Neural progenitor cell (in vitro differentiated cells): ENCODE data around the gene SPATA13. TPM values are rescaled to one million over a fixed set of nuclear protein-coding genes. Genes with fewer than 3 reads are reported as not detected.

Experiments
- DNase-seq: peaks from one replicate; pipeline ENCODE4 v3.0.0-alpha.2; 2016; ENCODE audit warnings: low spot score
- H2AFZ ChIP-seq: fragments of 200-600 bp; sonication (generic); replicated peaks from 2 replicates; pipeline ENCODE4 v1.6.1; 2016; ENCODE audit warnings: antibody characterized with exemption
- H3F3A ChIP-seq: fragments of 200-600 bp; sonication (generic); 2 replicates; pipeline ENCODE4 v1.6.1; 2016; ENCODE audit warnings: antibody characterized with exemption, low read depth
- H3K27ac ChIP-seq: fragments of 200-600 bp; sonication (generic); 2 replicates; pipeline ENCODE4 v1.5.1; 2016; ENCODE audit warnings: mild to moderate bottlenecking
- H3K27me3 ChIP-seq: fragments of 200-600 bp; sonication (generic); 2 replicates; pipeline ENCODE4 v1.6.1; 2016; ENCODE audit warnings: mild to moderate bottlenecking, moderate library complexity
- H3K36me3 ChIP-seq: fragments of 200-600 bp; sonication (generic); 2 replicates; pipeline ENCODE4 v1.5.1; 2016
- H3K4me1 ChIP-seq: fragments of 200-600 bp; sonication (generic); 2 replicates; pipeline ENCODE4 v1.6.1; 2016; ENCODE audit warnings: mixed run types
- H3K4me2 ChIP-seq: fragments of 200-600 bp; sonication (generic); 2 replicates; pipeline ENCODE4 v1.6.1; 2016
- H3K4me3 ChIP-seq: fragments of 200-600 bp; sonication (generic); 2 replicates; pipeline ENCODE4 v1.5.1; 2016
- H3K79me2 ChIP-seq: fragments of 200-600 bp; sonication (generic); 2 replicates; pipeline ENCODE4 v1.6.1; 2016; ENCODE audit warnings: low read depth
- H3K9ac ChIP-seq: fragments of 200-600 bp; sonication (generic); 2 replicates; pipeline ENCODE4 v1.6.1; 2016
- H3K9me3 ChIP-seq: fragments of 200-600 bp; sonication (generic); 2 replicates; pipeline ENCODE4 v1.5.1; 2016; ENCODE audit warnings: low read depth
- H4K20me1 ChIP-seq: fragments of 200-600 bp; sonication (generic); 2 replicates; pipeline ENCODE4 v1.6.1; 2016; ENCODE audit warnings: low read depth
- H3K27ac Mint-ChIP-seq: 3 replicates; pipeline ENCODE4 v1.8.0; 2021; ENCODE audit warnings: mixed read lengths
- H3K27me3 Mint-ChIP-seq: 2 replicates; pipeline ENCODE4 v1.8.0; 2022; ENCODE audit warnings: low read depth, mild to moderate bottlenecking, inconsistent platforms, moderate library complexity, mixed read lengths; ENCODE audit not compliant: insufficient read depth
- H3K36me3 Mint-ChIP-seq: 3 replicates; pipeline ENCODE4 v1.8.0; 2021; ENCODE audit warnings: mixed read lengths
- H3K4me1 Mint-ChIP-seq: 3 replicates; pipeline ENCODE4 v1.8.0; 2021; ENCODE audit warnings: mixed read lengths
- H3K4me3 Mint-ChIP-seq: 3 replicates; pipeline ENCODE4 v1.8.0; 2021; ENCODE audit warnings: mild to moderate bottlenecking, moderate library complexity, mixed read lengths
- H3K9me3 Mint-ChIP-seq: 3 replicates; pipeline ENCODE4 v1.8.0; 2020; ENCODE audit warnings: mixed read lengths
- EZH2 ChIP-seq: fragments of 200-600 bp; sonication (generic); IDR thresholded peaks from 2 replicates; pipeline ENCODE4 v1.6.1; 2017; ENCODE audit warnings: antibody characterized with exemption, mild to moderate bottlenecking, moderate library complexity
- EZH2phosphoT487 ChIP-seq: fragments of 200-600 bp; sonication (generic); IDR thresholded peaks from 2 replicates; pipeline ENCODE4 v1.6.1; 2017; ENCODE audit warnings: antibody characterized with exemption
- total RNA-seq: library from RNA; depleted of rRNA; stranded (reverse); fragments of >200 nt; gene quantifications from 2 replicates; pipeline ENCODE4 v1.2.3, GENCODE V29; 2015; ENCODE audit warnings: low replicate concordance
- TF ChIP-seq, protein P1 (sequence below): fragments of 200-600 bp; sonication (generic); IDR thresholded peaks from 2 replicates; pipeline ENCODE4 v1.5.1; 2017; ENCODE audit warnings: antibody characterized with exemption, mild to moderate bottlenecking

SPATA13 gene
- total RNA-seq, 1 donor from 2014 or later = 15.9 TPM

DNA sequence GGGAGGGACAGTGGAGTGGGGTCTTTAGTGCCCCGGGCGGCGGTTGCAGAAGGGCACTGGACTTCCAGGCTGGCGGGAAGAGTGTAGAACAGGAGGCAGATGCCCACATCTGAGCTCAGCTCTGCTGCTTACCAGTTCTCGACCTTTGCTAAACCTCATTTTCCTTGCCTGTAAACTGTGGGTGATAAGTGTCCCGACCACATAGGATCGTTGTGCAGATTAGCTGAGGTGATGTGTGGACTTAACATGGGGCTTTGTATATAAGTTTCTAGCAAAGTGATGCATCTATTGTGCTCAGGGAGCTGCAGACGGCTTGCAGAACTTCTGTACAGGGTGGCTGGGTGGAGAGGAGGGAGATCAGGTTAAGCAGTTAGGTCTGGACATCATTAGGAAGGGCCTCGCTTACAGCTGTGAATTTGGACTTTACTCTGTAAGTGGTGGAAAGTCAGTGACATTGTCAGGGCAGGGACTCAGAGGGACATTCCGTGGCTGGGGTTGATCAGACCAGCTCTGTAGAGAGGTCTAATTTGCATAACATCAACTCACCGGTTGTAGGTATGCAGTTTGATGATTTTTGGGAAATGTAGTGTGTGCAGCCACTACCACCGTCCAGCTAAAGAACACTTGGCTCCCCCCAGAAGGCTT lies 70.0 kb downstream of the SPATA13 start:
- Histone ChIP-seq H3K9ac (no peak overlapping the region), H3K4me3 (no peak overlapping the region), H3K79me2 (no peaks in the 10 kb centered on the region), H3K27ac (no peak overlapping the region), H4K20me1 (no peaks in the 10 kb centered on the region), H2AFZ (no peak overlapping the region), H3K4me2 (no peak overlapping the region), H3K36me3 (no peaks in the 10 kb centered on the region), H3K4me1 (peaks cover 13% of the 10 kb centered on the region), H3K9me3 (no peaks in the 10 kb centered on the region), H3F3A (no peaks in the 10 kb centered on the region), H3K27me3 (no peaks in the 10 kb centered on the region)
- peaks cover 23% of the 10 kb centered on the region for H3K4me1 Mint-ChIP-seq
- H3K36me3 Mint-ChIP-seq = peaks cover 4% of the 10 kb centered on the region
- H3K27ac Mint-ChIP-seq = peak overlapping the region; percentile 78
- H3K9me3 Mint-ChIP-seq = no peaks in the 10 kb centered on the region
- TF ChIP-seq, protein P1, sequence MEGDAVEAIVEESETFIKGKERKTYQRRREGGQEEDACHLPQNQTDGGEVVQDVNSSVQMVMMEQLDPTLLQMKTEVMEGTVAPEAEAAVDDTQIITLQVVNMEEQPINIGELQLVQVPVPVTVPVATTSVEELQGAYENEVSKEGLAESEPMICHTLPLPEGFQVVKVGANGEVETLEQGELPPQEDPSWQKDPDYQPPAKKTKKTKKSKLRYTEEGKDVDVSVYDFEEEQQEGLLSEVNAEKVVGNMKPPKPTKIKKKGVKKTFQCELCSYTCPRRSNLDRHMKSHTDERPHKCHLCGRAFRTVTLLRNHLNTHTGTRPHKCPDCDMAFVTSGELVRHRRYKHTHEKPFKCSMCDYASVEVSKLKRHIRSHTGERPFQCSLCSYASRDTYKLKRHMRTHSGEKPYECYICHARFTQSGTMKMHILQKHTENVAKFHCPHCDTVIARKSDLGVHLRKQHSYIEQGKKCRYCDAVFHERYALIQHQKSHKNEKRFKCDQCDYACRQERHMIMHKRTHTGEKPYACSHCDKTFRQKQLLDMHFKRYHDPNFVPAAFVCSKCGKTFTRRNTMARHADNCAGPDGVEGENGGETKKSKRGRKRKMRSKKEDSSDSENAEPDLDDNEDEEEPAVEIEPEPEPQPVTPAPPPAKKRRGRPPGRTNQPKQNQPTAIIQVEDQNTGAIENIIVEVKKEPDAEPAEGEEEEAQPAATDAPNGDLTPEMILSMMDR = no peak
- DNase-seq = no peak
- no peak overlapping the region for H3K4me3 Mint-ChIP-seq
- peaks cover 2% of the 10 kb centered on the region for H3K27me3 Mint-ChIP-seq

DNA sequence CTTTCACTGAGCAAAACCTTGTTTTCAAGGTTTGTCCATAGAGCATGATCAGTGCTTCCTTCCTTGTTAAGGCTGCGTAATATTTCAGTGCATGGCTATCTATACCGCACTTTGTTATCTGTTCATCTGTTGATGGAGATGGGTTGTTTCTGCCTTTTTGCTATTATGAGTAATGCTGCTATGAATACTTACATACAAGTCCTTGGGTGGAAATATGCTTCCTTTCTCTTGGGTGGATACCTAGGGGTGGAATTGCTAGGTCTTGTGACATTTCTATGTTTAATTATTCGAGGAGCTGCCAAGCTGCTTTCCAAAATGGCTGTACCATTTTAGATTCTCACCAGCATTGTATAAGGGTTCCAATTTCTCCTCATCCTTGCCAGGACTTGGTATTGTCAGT lies 70.9 kb downstream of the SPATA13 start:
- Mint-ChIP-seq H3K27me3 (peaks cover 2% of the 10 kb centered on the region), H3K4me1 (peaks cover 23% of the 10 kb centered on the region), H3K9me3 (no peaks in the 10 kb centered on the region), H3K4me3 (no peak overlapping the region), H3K27ac (no peak overlapping the region), H3K36me3 (peaks cover 4% of the 10 kb centered on the region)
- DNase-seq = no peak
- Histone ChIP-seq H3F3A (no peaks in the 10 kb centered on the region), H3K4me2 (no peak overlapping the region), H2AFZ (no peak overlapping the region), H3K27me3 (no peaks in the 10 kb centered on the region), H3K9me3 (no peaks in the 10 kb centered on the region), H3K27ac (no peak overlapping the region), H3K36me3 (no peaks in the 10 kb centered on the region), H3K79me2 (no peaks in the 10 kb centered on the region), H4K20me1 (no peaks in the 10 kb centered on the region), H3K4me3 (no peak overlapping the region), H3K9ac (no peak overlapping the region), H3K4me1 (peaks cover 13% of the 10 kb centered on the region)
- TF ChIP-seq, protein P1 = no peak
- no peak for TF ChIP-seq EZH2phosphoT487
- no peak for TF ChIP-seq EZH2

DNA sequence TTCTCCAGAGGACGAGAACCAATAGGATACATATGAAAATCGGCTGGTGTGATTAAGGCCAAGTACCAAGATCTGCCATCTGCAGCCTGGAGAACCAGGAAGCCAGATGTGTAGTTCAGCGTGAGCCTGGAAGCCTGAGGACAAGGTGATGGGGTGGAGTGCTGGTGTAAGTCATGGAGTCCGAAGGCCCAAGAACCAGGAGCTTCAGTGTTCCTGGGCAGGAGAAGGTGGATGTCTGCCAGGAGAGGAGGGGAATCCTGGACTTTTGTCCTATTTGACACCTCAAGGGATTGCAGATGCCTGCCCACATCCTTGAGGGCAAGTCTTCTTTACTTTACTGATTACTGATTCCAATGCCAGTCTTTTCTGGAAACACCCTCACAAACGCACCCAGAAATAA lies 71.5 kb downstream of the SPATA13 start:
- Histone ChIP-seq H3K27me3 (no peaks in the 10 kb centered on the region), H3K79me2 (no peaks in the 10 kb centered on the region), H4K20me1 (no peaks in the 10 kb centered on the region), H3K27ac (no peak overlapping the region), H2AFZ (no peak overlapping the region), H3K4me3 (no peak overlapping the region), H3K4me1 (peaks cover 8% of the 10 kb centered on the region), H3K36me3 (no peaks in the 10 kb centered on the region), H3K9ac (no peak overlapping the region), H3K9me3 (no peaks in the 10 kb centered on the region), H3F3A (no peaks in the 10 kb centered on the region), H3K4me2 (no peak overlapping the region)
- H3K27ac Mint-ChIP-seq = no peak overlapping the region
- H3K36me3 Mint-ChIP-seq = peaks cover 8% of the 10 kb centered on the region
- DNase-seq = no peak
- TF ChIP-seq, protein P1 = no peak
- TF ChIP-seq EZH2phosphoT487 (no peak), EZH2 (no peak)
- H3K4me1 Mint-ChIP-seq = peaks cover 23% of the 10 kb centered on the region
- no peaks in the 10 kb centered on the region for H3K9me3 Mint-ChIP-seq
- H3K4me3 Mint-ChIP-seq = no peak overlapping the region
- peaks cover 2% of the 10 kb centered on the region for H3K27me3 Mint-ChIP-seq
